Muscle layer of colon (tissue), 2 donors: Measurements from ENCODE around the gene CNTNAP2.

Source experiments
- H3K27ac ChIP-seq: one replicate; pipeline ENCODE4 v1.7.0; 2013; ENCODE audit warnings: low read depth, mild to moderate bottlenecking, low read length, moderate library complexity
- H3K27me3 ChIP-seq, 2 donors: one replicate each; pipeline ENCODE4 v1.7.0; 2013; ENCODE audit warnings: low read length in 2 of 2, mild to moderate bottlenecking in 2 of 2; ENCODE audit not compliant: insufficient read depth in 2 of 2, control insufficient read depth in 1 of 2
- H3K36me3 ChIP-seq: one replicate; pipeline ENCODE4 v1.7.0; 2013; ENCODE audit warnings: mild to moderate bottlenecking, low read length; ENCODE audit not compliant: insufficient read depth
- H3K4me1 ChIP-seq: one replicate; pipeline ENCODE4 v1.7.0; 2013; ENCODE audit warnings: mild to moderate bottlenecking, low read length; ENCODE audit not compliant: insufficient read depth
- H3K4me3 ChIP-seq, 2 donors: one replicate each; pipeline ENCODE4 v1.7.0; 2013; ENCODE audit warnings: low read length in 2 of 2, low read depth in 1 of 2, mild to moderate bottlenecking in 1 of 2, moderate library complexity in 1 of 2
- H3K9ac ChIP-seq: one replicate; pipeline ENCODE4 v1.7.0; 2013; ENCODE audit warnings: low read length
- H3K9me3 ChIP-seq: one replicate; pipeline ENCODE4 v1.7.0; 2013; ENCODE audit warnings: mild to moderate bottlenecking, low read length
- donor health status: abdominal sarcoma.
- donor health status: Adenocarcinoma of cecum.

Gene CNTNAP2

GRCh38 chr7:148146346-148146745 lies 2029.7 kb downstream of the CNTNAP2 start:
- Histone ChIP-seq H3K36me3 (no peaks in the 10 kb centered on the region), H3K9me3 (no peaks in the 10 kb centered on the region), H3K27me3 (no peaks in the 10 kb centered on the region), H3K4me1 (no peaks in the 10 kb centered on the region), H3K27ac (no peak overlapping the region), H3K4me3 (no peak overlapping the region), H3K9ac (no peak overlapping the region)

- Histone ChIP-seq H3K4me1 (no peaks in the 10 kb centered on the region), H3K27me3 (no peaks in the 10 kb centered on the region), H3K36me3 (no peaks in the 10 kb centered on the region), H3K27ac (no peak overlapping the region), H3K9me3 (no peaks in the 10 kb centered on the region), H3K4me3 (no peak overlapping the region), H3K9ac (no peak overlapping the region)
Observed at GRCh38 chr7:148147438-148147837, 2030.8 kb downstream of the CNTNAP2 start.

- no peaks in the 10 kb centered on the region for H3K9me3 ChIP-seq
- H3K36me3 ChIP-seq: no peaks in the 10 kb centered on the region
- H3K27me3 ChIP-seq: no peaks in the 10 kb centered on the region
- H3K9ac ChIP-seq: no peak overlapping the region
- H3K4me1 ChIP-seq: peaks cover 5% of the 10 kb centered on the region
- no peak overlapping the region for H3K4me3 ChIP-seq
- H3K27ac ChIP-seq: no peak overlapping the region
Observed at GRCh38 chr7:148148456-148148855, 2031.9 kb downstream of the CNTNAP2 start.

GRCh38 chr7:148149730-148150129 lies 2033.1 kb downstream of the CNTNAP2 start:
- Histone ChIP-seq H3K27ac (no peak overlapping the region), H3K4me1 (peaks cover 16% of the 10 kb centered on the region), H3K36me3 (no peaks in the 10 kb centered on the region), H3K27me3 (no peaks in the 10 kb centered on the region), H3K9me3 (no peaks in the 10 kb centered on the region), H3K4me3 (no peak overlapping the region), H3K9ac (no peak overlapping the region)

- H3K27ac ChIP-seq: no peak overlapping the region
- H3K4me1 ChIP-seq: peaks cover 16% of the 10 kb centered on the region
- H3K4me3 ChIP-seq: no peak overlapping the region
- no peak overlapping the region for H3K9ac ChIP-seq
- no peaks in the 10 kb centered on the region for H3K27me3 ChIP-seq
- no peaks in the 10 kb centered on the region for H3K36me3 ChIP-seq
- H3K9me3 ChIP-seq: no peaks in the 10 kb centered on the region
Observed at GRCh38 chr7:148151778-148152177, 2035.2 kb downstream of the CNTNAP2 start.

GRCh38 chr7:148153616-148154284 lies 2037.1 kb downstream of the CNTNAP2 start:
- H3K36me3 ChIP-seq: no peaks in the 10 kb centered on the region
- no peaks in the 10 kb centered on the region for H3K9me3 ChIP-seq
- no peaks in the 10 kb centered on the region for H3K27me3 ChIP-seq
- no peak overlapping the region for H3K27ac ChIP-seq
- peaks cover 16% of the 10 kb centered on the region for H3K4me1 ChIP-seq
- no peak overlapping the region for H3K4me3 ChIP-seq
- no peak overlapping the region for H3K9ac ChIP-seq

GRCh38 chr7:148155000-148155399 lies 2038.4 kb downstream of the CNTNAP2 start:
- Histone ChIP-seq H3K9ac (no peak overlapping the region), H3K27ac (no peak overlapping the region), H3K4me3 (no peak overlapping the region), H3K36me3 (no peaks in the 10 kb centered on the region), H3K9me3 (no peaks in the 10 kb centered on the region), H3K27me3 (no peaks in the 10 kb centered on the region), H3K4me1 (peaks cover 16% of the 10 kb centered on the region)

- no peak overlapping the region for H3K27ac ChIP-seq
- H3K27me3 ChIP-seq: no peaks in the 10 kb centered on the region
- peaks cover 16% of the 10 kb centered on the region for H3K4me1 ChIP-seq
- no peak overlapping the region for H3K9ac ChIP-seq
- no peaks in the 10 kb centered on the region for H3K9me3 ChIP-seq
- no peak overlapping the region for H3K4me3 ChIP-seq
- no peaks in the 10 kb centered on the region for H3K36me3 ChIP-seq
Observed at GRCh38 chr7:148155826-148156225, 2039.2 kb downstream of the CNTNAP2 start.

GRCh38 chr7:148156233-148156632 lies 2039.6 kb downstream of the CNTNAP2 start:
- Histone ChIP-seq H3K9me3 (no peaks in the 10 kb centered on the region), H3K36me3 (no peaks in the 10 kb centered on the region), H3K27ac (no peak overlapping the region), H3K27me3 (no peaks in the 10 kb centered on the region), H3K9ac (no peak overlapping the region), H3K4me3 (no peak overlapping the region), H3K4me1 (peaks cover 16% of the 10 kb centered on the region)

GRCh38 chr7:148159331-148159730 lies 2042.7 kb downstream of the CNTNAP2 start:
- H3K36me3 ChIP-seq: no peaks in the 10 kb centered on the region
- no peak overlapping the region for H3K27ac ChIP-seq
- no peak overlapping the region for H3K4me3 ChIP-seq
- peaks cover 3% of the 10 kb centered on the region for H3K4me1 ChIP-seq
- no peaks in the 10 kb centered on the region for H3K27me3 ChIP-seq
- H3K9ac ChIP-seq: no peak overlapping the region
- H3K9me3 ChIP-seq: no peaks in the 10 kb centered on the region

- no peaks in the 10 kb centered on the region for H3K36me3 ChIP-seq
- H3K4me1 ChIP-seq: no peaks in the 10 kb centered on the region
- no peak overlapping the region for H3K9ac ChIP-seq
- H3K27ac ChIP-seq: no peak overlapping the region
- H3K27me3 ChIP-seq: no peaks in the 10 kb centered on the region
- H3K4me3 ChIP-seq: no peak overlapping the region
- H3K9me3 ChIP-seq: no peaks in the 10 kb centered on the region
Observed at GRCh38 chr7:148161776-148162175, 2045.2 kb downstream of the CNTNAP2 start.

GRCh38 chr7:148162808-148163207 lies 2046.2 kb downstream of the CNTNAP2 start:
- Histone ChIP-seq H3K9ac (no peak overlapping the region), H3K27ac (no peak overlapping the region), H3K27me3 (no peaks in the 10 kb centered on the region), H3K4me3 (no peak overlapping the region), H3K36me3 (no peaks in the 10 kb centered on the region), H3K9me3 (no peaks in the 10 kb centered on the region), H3K4me1 (no peaks in the 10 kb centered on the region)
